HEK293T (cell line): ENCODE data around the gene SYTL1.

ENCODE experiments used
- CTCF ChIA-PET: fragments of 350-600 bp; formaldehyde crosslinking; extraction: SDS; loops from one replicate; lab custom pipeline; 2021; ENCODE audit warnings: antibody characterized with exemption, inconsistent platforms; lab: Yijun Ruan, JAX
- POLR2A ChIA-PET: fragments of 350-600 bp; formaldehyde crosslinking; extraction: SDS; loops from one replicate; lab custom pipeline; 2020; ENCODE audit warnings: antibody characterized with exemption, inconsistent platforms; lab: Yijun Ruan, JAX
- DNase-seq: peaks from one replicate; pipeline ENCODE4 v3.0.0; 2012; ENCODE audit warnings: mixed read lengths; ENCODE audit errors: extremely low spot score
- ARNT ChIP-seq: fragments of 450-650 bp; IDR thresholded peaks from 2 replicates; pipeline ENCODE4 v1.6.1; 2017; ENCODE audit warnings: mild to moderate bottlenecking
- BHLHE40 ChIP-seq: fragments of 450-650 bp; IDR thresholded peaks from 2 replicates; pipeline ENCODE4 v1.6.1; 2016; ENCODE audit warnings: mild to moderate bottlenecking, moderate library complexity, borderline replicate concordance
- CTBP1 ChIP-seq: fragments of 450-650 bp; IDR thresholded peaks from 2 replicates; pipeline ENCODE4 v1.6.1; 2016; ENCODE audit warnings: borderline replicate concordance
- ELF4 ChIP-seq: fragments of 450-650 bp; IDR thresholded peaks from 2 replicates; pipeline ENCODE4 v1.6.1; 2017; ENCODE audit warnings: antibody characterized with exemption
- FOXA1 ChIP-seq: fragments of 450-650 bp; IDR thresholded peaks from 2 replicates; pipeline ENCODE4 v1.6.1; 2016; ENCODE audit warnings: mild to moderate bottlenecking
- FOXK2 ChIP-seq: fragments of 450-650 bp; IDR thresholded peaks from 2 replicates; pipeline ENCODE4 v1.6.1; 2016; ENCODE audit warnings: mild to moderate bottlenecking
- FOXM1 ChIP-seq: fragments of 450-650 bp; IDR thresholded peaks from 2 replicates; pipeline ENCODE4 v1.6.1; 2017; ENCODE audit warnings: mild to moderate bottlenecking, borderline replicate concordance
- HDGF ChIP-seq: fragments of 450-650 bp; IDR thresholded peaks from 2 replicates; pipeline ENCODE4 v1.6.1; 2017; ENCODE audit warnings: antibody characterized with exemption, borderline replicate concordance
- L3MBTL2 ChIP-seq: fragments of 450-650 bp; conservative IDR thresholded peaks from 2 replicates; pipeline ENCODE4 v1.6.1; 2016; ENCODE audit warnings: mild to moderate bottlenecking
- LEF1 ChIP-seq: fragments of 450-650 bp; IDR thresholded peaks from 2 replicates; pipeline ENCODE4 v1.6.1; 2017; ENCODE audit warnings: mild to moderate bottlenecking, borderline replicate concordance
- NFRKB ChIP-seq: fragments of 450-650 bp; IDR thresholded peaks from 2 replicates; pipeline ENCODE4 v1.6.1; 2016; ENCODE audit warnings: mild to moderate bottlenecking, moderate library complexity
- PKNOX1 ChIP-seq: fragments of 450-650 bp; IDR thresholded peaks from 2 replicates; pipeline ENCODE4 v1.6.1; 2016
- SP1 ChIP-seq: fragments of 450-650 bp; IDR thresholded peaks from 2 replicates; pipeline ENCODE4 v1.6.1; 2017
- SUZ12 ChIP-seq: fragments of 450-650 bp; IDR thresholded peaks from 2 replicates; pipeline ENCODE4 v1.6.1; 2016; ENCODE audit warnings: mild to moderate bottlenecking
- TARDBP ChIP-seq: fragments of 450-650 bp; IDR thresholded peaks from 2 replicates; pipeline ENCODE4 v1.6.1; 2016
- ZNF384 ChIP-seq: fragments of 450-650 bp; IDR thresholded peaks from 2 replicates; pipeline ENCODE4 v1.6.1; 2016

SYTL1 gene

GRCh38 chr1:27357281-27358037, 15.6 kb downstream of the SYTL1 start:
- ChIA-PET CTCF (interaction anchor here (0.5 to 2.2 kb wide), 13 partner anchors 8 to 543 kb away, joined by 3 to 25 read pairs (median 5); partner anchors contain the start of genes GPR3, MAP3K6 and SYTL1), POLR2A (interaction anchor here (1.7 kb wide), 1 partner anchor 9 kb away, joined by 18 read pairs; the partner anchor contains the start of gene MAP3K6)
- TF ChIP-seq ARNT (no peak), SP1 (no peak), ZNF384 (no peak), PKNOX1 (no peak), FOXK2 (no peak), SUZ12 (no peak), L3MBTL2 (no peak), BHLHE40 (no peak), LEF1 (no peak), FOXM1 (no peak), CTBP1 (no peak), NFRKB (no peak), HDGF (no peak), ELF4 (no peak), FOXA1 (no peak), TARDBP (no peak)
- DNase-seq: peak; percentile 91

GRCh38 chr1:27358038-27358927, 16.5 kb downstream of the SYTL1 start:
- TF ChIP-seq LEF1 (no peak), L3MBTL2 (no peak), FOXA1 (no peak), ARNT (no peak), CTBP1 (no peak), SP1 (no peak), FOXK2 (no peak), NFRKB (no peak), ZNF384 (no peak), PKNOX1 (no peak), FOXM1 (no peak), BHLHE40 (no peak), TARDBP (no peak), HDGF (no peak), SUZ12 (no peak), ELF4 (no peak)
- DNase-seq: no peak
- CTCF ChIA-PET: interaction anchor here (0.7 to 2.2 kb wide), 9 partner anchors 9 to 466 kb away, joined by 3 to 25 read pairs (median 5); partner anchors contain the start of genes GPR3, MAP3K6 and SYTL1
- POLR2A ChIA-PET: no interaction called here

- DNase-seq: no peak
- TF ChIP-seq FOXM1: no peak
- no peak for TF ChIP-seq ARNT
- TF ChIP-seq FOXA1: no peak
- no peak for TF ChIP-seq SP1
- TF ChIP-seq HDGF: no peak
- no peak for TF ChIP-seq L3MBTL2
- no peak for TF ChIP-seq ELF4
- no peak for TF ChIP-seq NFRKB
- no peak for TF ChIP-seq BHLHE40
- no peak for TF ChIP-seq SUZ12
- TF ChIP-seq TARDBP: no peak
- TF ChIP-seq ZNF384: no peak
- no peak for TF ChIP-seq PKNOX1
- no peak for TF ChIP-seq FOXK2
- no peak for TF ChIP-seq LEF1
- POLR2A ChIA-PET: no interaction called here
- CTCF ChIA-PET: interaction anchor here (1.1 kb wide), 1 partner anchor 10 kb away, joined by 3 read pairs; no protein-coding TSS in a partner anchor
These were observed 17.1 kb downstream of the SYTL1 start for GRCh38 chr1:27358928-27359313.

GRCh38 chr1:27359822-27360158, 18.0 kb downstream of the SYTL1 start:
- no peak for DNase-seq
- POLR2A ChIA-PET: no interaction called here
- CTCF ChIA-PET: no interaction called here
- TF ChIP-seq ZNF384 (no peak), FOXM1 (no peak), ARNT (no peak), NFRKB (no peak), HDGF (no peak), FOXK2 (no peak), ELF4 (no peak), BHLHE40 (no peak), TARDBP (no peak), L3MBTL2 (no peak), LEF1 (no peak)
